Iris pigment epithelial cell (primary cell): ENCODE measurements around the gene DRC1.
"Not testable (repeated sequence)": the region's sequence is repeated elsewhere in the genome, so short reads cannot be mapped to it uniquely, and the experiment has no call there.

Source experiments
- DNase-seq: peaks from one replicate; pipeline ENCODE4 v3.0.0-alpha.2; 2011; ENCODE audit warnings: low read depth

Gene DRC1

GRCh38 chr2:26463244-26464192, 61.8 kb downstream of the DRC1 start:
- no peak for DNase-seq

DNA sequence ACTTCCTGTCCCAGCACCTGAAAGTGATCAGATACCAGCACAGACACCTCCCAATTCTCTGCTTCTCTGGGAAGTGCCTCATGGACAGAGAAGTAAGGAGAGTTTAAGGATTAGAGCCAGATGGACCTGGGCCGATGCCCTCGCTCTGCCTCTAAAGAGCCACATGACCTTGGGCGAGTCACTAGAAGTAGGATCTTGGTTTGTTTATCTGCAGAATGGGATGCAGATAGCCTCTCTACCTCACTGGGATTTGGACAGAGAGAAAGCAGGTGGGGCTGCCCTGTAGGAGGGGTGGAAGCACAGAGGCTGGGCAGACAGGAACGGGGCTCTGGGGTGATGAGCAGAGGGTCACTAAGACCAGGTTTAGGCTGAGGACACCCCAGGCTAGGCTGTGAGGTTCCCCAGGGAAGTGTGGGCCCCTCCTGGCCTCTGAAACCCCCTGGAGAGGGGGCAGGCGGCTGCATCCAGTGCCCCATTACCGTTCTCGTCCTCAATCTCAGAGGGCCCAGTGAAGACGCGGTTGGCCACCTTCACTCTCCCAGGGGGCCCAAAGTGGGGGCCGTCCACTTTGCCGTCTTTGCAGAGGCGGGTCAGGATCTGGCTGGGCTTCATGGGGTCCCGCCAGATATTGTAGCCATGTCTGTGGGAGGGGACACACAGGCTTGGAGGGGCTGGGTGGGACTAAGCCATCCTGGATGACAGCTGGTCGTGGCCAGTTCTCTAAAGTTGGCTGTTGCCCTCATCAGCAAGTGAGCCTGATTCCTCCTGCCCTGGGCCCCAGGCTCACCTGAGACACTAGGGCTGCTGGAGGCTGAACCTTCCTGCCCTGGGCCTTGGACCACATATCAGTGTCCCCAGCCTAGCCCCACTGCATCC, 62.9 kb downstream of the DRC1 start:
- DNase-seq: no peak

DNA sequence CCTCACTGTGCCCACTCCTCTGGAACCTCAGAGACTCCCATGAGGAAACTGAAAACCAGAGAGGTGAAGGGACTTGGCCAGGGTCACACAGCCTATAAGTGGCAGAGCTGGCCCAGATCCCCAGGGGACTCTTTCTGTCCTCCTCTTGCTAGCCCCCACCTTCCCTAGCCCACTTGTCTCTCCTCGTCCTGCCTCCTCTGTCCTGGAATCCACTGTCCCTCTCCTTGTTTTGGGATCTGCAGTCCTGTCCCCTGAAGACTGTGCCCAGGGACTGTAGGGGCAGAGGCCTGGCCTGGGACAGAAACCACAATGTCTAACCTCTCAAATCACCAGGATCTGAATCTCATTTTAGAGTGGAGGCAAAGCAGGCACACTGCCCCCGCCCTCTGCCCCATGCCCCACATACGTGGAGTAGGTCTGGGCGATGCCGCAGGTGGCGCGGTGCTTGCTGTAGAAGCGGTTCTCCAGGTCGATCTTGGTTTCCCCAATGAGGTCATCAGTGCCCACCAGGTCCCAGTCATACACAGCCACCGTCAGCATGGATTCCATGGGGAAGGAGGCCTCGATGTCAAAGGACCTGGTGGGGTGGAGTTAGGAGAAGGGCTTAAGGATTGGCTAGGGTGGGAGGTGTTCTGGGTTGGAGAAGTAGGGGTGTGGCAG, 63.7 kb downstream of the DRC1 start:
- DNase-seq: no peak

DNA sequence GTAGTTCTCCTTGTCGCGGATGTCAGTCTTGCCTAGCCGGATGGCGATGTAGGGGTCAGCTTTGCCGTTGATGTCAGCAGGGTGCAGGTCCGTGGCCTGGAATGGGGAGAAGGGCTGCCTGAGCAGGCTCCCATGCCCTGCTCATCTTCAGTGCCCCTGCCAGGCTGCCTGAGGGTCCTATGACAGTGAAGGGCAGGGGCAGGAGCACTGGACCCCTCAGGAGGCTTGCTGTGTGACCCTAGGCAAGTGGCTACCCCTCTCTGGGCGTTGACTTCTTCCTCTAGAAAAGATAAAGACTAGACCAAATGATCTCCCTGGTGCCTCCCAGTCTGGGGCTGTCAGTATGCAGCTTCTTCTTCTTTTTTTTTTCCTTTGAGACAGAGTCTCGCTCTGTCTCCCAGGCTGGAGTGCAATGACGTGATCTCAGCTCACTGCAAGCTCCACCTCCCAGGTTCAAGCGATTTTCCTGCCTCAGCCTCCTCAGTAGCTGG, 64.3 kb downstream of the DRC1 start:
- no peak for DNase-seq

DNA sequence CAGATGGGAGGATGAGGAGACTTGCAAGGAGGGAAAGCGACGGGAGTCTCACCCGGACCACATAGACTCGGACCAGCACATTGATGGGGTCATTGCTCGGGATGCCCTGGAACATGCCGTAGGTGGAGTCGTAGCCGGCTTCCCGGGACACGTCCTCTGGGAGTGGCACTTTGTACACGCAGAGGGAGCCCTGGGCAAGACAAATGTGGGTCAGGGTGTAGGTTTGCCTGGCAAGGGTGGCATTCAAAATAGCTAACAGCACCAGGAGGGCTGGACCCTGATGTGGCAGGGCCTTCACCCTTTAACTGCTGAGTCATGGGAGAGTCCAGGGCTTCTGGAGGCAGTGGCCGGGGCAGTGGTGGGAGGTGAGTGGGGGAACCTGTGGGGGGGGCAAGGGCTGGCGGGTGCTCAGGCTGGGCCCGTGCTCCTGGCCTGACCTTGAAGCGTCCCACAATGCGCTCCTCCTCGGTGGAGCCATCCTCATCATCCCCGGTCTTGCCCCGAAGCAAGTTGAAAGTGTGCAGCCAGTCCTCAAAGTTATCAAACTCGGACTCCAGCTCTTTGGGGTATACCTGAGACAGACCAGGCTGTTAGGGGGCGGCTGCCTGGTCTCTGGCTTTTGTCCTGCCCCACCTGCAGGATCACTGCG, 65.1 kb downstream of the DRC1 start:
- no peak for DNase-seq

DNA sequence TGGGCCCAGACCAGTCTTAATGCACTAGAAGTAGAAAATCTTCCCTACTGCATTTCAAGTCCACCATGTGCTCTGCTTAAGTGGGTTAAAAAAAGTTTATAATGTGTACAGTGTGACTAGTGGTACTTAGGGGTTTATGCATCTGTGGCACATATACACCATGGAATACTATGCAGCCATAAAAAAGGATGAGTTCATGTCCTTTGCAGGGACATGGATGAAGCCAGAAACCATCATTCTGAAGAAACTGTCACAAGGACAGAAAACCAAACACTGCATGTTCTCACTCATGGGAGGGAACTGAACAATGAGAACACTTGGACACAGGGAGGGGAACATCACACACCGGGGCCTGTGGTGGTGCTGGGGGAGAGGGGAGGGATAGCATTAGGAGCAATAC, 66.8 kb downstream of the DRC1 start:
- DNase-seq: not testable (repeated sequence)

DNA sequence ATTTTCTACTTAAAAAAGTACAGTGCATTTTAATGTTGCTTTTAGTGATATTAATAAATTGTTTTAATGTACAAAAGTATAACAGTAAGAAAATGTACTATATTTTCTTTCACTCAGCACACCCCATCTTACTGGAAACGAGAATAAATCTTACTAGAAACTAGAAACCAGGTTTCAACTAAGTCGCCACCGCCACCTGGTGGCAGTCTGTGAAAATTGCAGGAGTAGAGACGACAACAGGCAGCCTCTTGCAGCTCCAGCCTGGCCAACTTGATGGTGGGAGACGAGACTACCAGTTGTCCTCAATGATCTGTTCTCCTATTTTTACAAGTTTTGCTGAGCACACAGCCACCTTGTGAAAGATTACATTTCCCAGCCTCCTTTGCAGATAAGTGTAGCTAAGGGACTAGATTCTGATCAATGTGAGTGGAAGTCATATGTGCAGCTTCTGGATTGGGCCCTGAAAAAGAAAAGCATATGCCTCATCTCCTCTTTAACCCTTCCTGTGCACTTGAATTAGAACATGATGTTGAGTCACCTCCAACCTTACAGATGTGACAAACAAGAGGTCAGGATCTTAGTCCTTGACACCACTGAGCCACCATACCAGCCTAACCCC, 67.5 kb downstream of the DRC1 start:
- DNase-seq: peak; percentile 73

DNA sequence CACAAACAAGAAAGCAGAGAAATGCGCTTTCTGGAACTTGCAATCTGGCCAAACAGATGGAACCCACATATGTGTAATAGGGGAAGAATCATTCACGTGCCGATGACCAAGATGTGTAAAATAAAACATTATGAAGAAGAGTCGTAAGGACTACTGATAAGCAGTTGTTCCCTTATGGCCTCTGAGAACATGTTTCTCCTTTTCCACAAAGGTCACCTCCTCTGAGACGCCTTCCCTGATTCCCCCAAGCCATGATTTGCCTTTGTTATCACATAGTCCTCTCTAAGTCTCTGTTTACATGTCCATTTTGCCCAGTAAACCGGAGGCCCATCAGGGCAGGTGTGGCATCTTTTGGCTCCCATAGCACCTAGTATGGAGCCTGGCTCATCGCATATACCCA, 68.2 kb downstream of the DRC1 start:
- no peak for DNase-seq

- DNase-seq: no peak
Measured at GRCh38 chr2:26470601-26471260, 69.0 kb downstream of the DRC1 start.

- DNase-seq: no peak
Measured at GRCh38 chr2:26471289-26471688, 69.6 kb downstream of the DRC1 start.

GRCh38 chr2:26471766-26472706, 70.3 kb downstream of the DRC1 start:
- no peak for DNase-seq

DNA sequence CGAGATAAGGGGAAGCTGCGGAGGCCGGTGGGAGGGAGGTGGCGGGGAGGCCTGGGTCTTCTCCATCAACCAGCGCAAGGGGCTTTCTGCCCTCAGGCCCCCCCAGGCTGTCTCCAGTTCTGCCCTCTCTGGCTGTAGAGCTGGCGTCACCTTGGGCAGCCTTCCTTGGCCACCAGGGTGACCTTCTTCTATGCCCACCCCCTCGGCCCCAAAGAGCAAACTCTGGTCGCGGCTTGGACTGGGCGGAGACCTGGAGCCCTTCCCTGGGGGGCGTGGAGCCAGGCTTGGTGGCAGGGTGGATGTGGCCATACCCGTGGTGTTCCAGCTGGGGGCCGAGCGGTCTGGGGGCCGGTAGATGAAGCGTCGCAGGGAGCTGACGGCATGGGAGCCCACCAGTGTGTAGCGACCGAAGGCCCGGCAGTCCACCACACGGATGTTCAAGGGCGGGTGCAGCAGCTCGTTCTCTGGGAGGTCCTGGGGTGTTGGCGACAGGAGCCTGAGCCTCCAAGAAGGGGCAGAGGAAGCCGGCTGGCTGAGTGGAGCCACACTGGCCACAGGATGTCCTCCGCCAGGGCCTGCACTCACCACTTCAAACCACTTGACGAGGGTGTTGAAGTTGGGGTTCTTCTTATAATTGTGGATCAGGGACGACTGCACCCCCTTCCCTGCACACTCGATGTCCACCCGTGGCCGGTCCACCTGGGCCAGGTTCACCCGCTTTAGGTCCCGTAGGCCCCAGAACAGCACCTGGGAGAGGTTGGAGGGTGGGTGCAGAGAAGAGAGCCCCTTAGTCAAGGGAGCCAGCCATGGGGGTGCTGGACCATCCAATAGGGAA, 71.3 kb downstream of the DRC1 start:
- no peak for DNase-seq

DNA sequence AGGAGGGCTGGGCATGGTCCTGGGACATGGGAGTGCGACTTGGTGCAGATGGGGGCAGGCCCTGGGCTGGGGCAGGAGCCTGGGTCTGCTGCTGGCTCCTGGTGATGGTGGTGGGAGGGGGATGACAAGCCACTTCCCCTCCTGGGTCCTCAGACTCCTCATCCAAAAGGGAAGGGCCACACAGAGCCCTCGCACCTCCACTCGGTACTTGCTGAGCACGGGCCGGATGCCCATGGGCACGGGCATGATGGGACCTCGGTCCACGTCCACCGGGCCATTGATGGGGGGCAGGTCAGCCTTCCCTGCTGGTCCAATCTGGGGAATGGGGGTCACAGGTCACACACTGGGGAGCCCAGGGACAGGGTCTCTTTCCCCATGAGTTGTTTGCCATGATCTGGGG, 72.1 kb downstream of the DRC1 start:
- DNase-seq: no peak

GRCh38 chr2:26474261-26474785, 72.6 kb downstream of the DRC1 start:
- DNase-seq: no peak

DNA sequence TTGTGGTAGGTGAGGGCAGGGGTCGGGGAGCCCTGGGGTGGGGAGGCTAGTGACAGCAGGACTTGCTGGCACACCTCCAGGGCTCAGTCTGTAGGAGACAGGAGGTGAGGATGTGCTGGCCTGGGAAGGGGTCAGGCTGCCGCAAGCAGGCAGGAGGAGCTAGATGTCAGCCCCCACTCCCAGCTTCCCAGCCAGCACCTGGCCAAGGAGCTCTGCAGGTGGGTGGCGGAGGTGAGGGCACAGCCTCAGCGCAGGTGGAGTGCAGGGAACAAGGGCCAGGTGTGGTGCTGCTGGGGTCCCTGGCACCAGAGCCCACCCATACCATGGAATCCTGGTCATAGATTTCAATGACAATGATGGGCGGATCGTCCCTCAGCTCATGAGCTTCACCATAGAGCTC, 73.3 kb downstream of the DRC1 start:
- no peak for DNase-seq

- DNase-seq: no peak
Measured at GRCh38 chr2:26475832-26476501, 74.2 kb downstream of the DRC1 start.

GRCh38 chr2:26477126-26477910, 75.6 kb downstream of the DRC1 start:
- DNase-seq: no peak
